ENCODE measurements around the gene HBZ.

DNA sequence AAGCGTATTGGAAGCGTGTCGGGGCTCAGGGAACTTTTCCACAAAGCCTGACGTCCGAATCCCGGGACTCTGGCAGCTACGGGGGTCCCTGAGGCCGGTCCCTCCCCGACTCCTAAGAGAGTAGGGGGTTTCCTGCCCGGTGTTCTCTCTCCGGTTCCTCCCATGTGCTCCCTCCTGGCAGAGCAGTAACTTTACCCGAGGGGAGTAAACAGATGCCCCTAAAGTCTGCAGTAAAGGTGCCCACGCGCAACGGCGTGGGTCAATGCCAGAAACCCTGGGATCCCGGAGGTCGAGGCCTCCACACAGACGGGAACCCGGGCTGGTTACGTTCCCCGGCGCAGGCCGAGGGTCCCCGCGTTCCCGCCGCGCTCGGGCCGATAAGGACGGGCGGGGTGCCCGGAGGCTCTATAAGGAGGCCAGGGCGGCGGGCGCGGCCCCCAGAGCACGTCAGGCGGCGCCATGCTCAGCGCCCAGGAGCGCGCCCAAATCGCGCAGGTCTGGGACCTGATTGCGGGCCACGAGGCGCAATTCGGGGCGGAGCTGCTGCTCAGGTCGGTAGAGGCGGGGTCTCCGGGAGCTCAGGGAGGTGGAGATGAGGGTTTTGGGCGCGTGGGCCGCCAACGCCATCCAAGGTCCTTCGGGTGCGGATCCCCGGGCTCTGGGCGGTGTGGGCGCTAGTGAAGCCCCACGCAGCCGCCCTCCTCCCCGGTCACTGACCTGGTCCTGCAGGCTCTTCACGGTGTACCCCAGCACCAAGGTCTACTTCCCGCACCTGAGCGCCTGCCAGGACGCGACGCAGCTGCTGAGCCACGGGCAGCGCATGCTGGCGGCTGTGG lies 13.3 kb downstream of the HBZ start, which contains the start of gene HBM:
- no peak for TF ChIP-seq RAD51 (IDR thresholded peaks at IDR 0.05; ENCODE audit: borderline replicate concordance, low read depth)
- no peak for TF ChIP-seq TBP (optimal IDR thresholded peaks at IDR 0.05; ENCODE audit: low read depth, low read length)
